ENCODE data around the gene BRCA1. TPM values are rescaled to one million over a fixed set of nuclear protein-coding genes. Genes with fewer than 3 reads are reported as not detected.
"Not testable (repeated sequence)": the region's sequence is repeated elsewhere in the genome, so short reads cannot be mapped to it uniquely, and the experiment has no call there.

The BRCA1 gene
- 41.0 and 41.8 TPM in 2 replicates for total RNA-seq (2014; rRNA removed; shearing (Covaris generic))

GRCh38 chr17:43125133-43125966, at the start of gene BRCA1:
TSS of gene BRCA1 (minus strand) at chr17:43125364. CDS start at chr17:43124096, 1,268 bp downstream.
- peak; percentile 96 for DNase-seq (ENCODE audit: low read depth)

- DNase-seq (ENCODE audit: low read depth): peak; percentile 83
Measured at GRCh38 chr17:43171586-43172487, 46.7 kb upstream of the BRCA1 start.

- peak; percentile 96 for DNase-seq (ENCODE audit: low read depth)
Measured at GRCh38 chr17:43170766-43171585, 45.8 kb upstream of the BRCA1 start, which contains the start of gene NBR1. TSS of gene NBR1 (plus strand) at chr17:43171214. CDS start at chr17:43175800, 4,586 bp downstream.

- DNase-seq (ENCODE audit: low read depth): peak; percentile 89
Measured at GRCh38 chr17:43170140-43170765, 45.1 kb upstream of the BRCA1 start.

GRCh38 chr17:43169561-43170139, 44.5 kb upstream of the BRCA1 start:
- no peak for DNase-seq (ENCODE audit: low read depth)

- DNase-seq (ENCODE audit: low read depth): not testable (repeated sequence)
Measured at GRCh38 chr17:43165971-43166370, 40.8 kb upstream of the BRCA1 start.

GRCh38 chr17:43159957-43160356, 34.8 kb upstream of the BRCA1 start:
- DNase-seq (ENCODE audit: low read depth): not testable (repeated sequence)

GRCh38 chr17:43159232-43159631, 34.1 kb upstream of the BRCA1 start:
- not testable (repeated sequence) for DNase-seq (ENCODE audit: low read depth)

- DNase-seq (ENCODE audit: low read depth): no peak
Measured at GRCh38 chr17:43155666-43156065, 30.5 kb upstream of the BRCA1 start.

GRCh38 chr17:43153197-43153835, 28.2 kb upstream of the BRCA1 start:
- not testable (repeated sequence) for DNase-seq (ENCODE audit: low read depth)

GRCh38 chr17:43151880-43152456, 26.8 kb upstream of the BRCA1 start:
- DNase-seq (ENCODE audit: low read depth): no peak

- no peak for DNase-seq (ENCODE audit: low read depth)
Measured at GRCh38 chr17:43146649-43147048, 21.5 kb upstream of the BRCA1 start.

- DNase-seq (ENCODE audit: low read depth): no peak
Measured at GRCh38 chr17:43143201-43143600, 18.0 kb upstream of the BRCA1 start.

GRCh38 chr17:43142153-43142552, 17.0 kb upstream of the BRCA1 start:
- no peak for DNase-seq (ENCODE audit: low read depth)

- no peak for DNase-seq (ENCODE audit: low read depth)
Measured at GRCh38 chr17:43140396-43141332, 15.5 kb upstream of the BRCA1 start.

GRCh38 chr17:43138531-43138930, 13.4 kb upstream of the BRCA1 start:
- not testable (repeated sequence) for DNase-seq (ENCODE audit: low read depth)

- not testable (repeated sequence) for DNase-seq (ENCODE audit: low read depth)
Measured at GRCh38 chr17:43136574-43136973, 11.4 kb upstream of the BRCA1 start.

GRCh38 chr17:43135454-43135819, 10.3 kb upstream of the BRCA1 start:
- DNase-seq (ENCODE audit: low read depth): no peak

Measured in Daoy (cell line).